Right renal pelvis (tissue), 4 donors: Measurements from ENCODE around the gene STIP1. TPM values are rescaled to one million over a fixed set of nuclear protein-coding genes. Genes with fewer than 3 reads are reported as not detected.

Experiments
- DNase-seq, 4 donors: peaks; one replicate each; pipeline ENCODE4 v3.0.0-alpha.2; 2013; ENCODE audit warnings: low read depth in 4 of 4, low spot score in 3 of 4, missing footprints in 1 of 4
- polyA plus RNA-seq, 4 donors: library from polyadenylated mRNA; unstranded; fragments of 120-200 nt; gene quantifications; one replicate each; pipeline ENCODE4 v1.2.1, GENCODE V29; 2013; ENCODE audit not compliant: insufficient read length in 4 of 4

STIP1 gene
- polyA plus RNA-seq, 4 donors = 188 to 239 (median 197) TPM

DNA sequence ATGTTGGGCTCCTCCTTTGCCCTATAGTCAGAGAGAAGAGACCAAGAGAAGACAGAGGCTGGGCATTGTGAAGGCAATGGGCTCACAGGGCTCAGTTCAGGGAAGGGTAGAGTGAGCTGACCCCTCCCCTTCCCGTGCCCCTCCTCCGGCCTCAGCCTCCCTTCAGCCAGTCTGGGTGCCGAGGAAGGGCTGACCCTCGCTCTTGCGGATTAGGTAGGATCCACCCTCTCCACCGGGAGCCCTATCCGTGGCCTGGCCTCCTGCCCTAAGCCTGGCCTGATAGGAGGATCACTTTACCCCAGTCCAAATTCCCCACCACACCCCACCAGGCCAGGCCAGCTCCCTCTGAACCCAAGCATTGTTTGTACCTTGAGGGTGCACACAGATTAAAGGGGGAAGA, 62.6 kb downstream of the STIP1 start:
- DNase-seq = no peak

DNA sequence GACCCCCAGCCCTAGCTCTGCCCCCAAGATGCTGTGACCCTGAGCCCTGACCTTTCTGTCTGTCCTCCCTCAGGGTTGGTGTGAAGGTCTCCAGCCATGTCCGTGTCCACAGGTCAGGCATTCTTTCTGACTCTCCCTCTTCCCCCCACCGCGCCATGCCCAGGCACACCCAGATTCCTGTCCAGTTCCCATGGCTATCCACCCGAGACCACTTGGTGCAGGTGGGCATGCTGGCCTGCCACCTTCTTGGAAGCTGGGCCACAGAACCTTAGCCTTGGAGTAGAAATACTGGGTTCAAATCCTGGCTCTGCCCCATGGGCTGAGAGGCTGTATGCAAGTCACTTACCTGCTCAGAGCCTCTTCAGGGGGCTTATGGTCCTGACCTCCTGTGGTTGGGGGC, 63.1 kb downstream of the STIP1 start:
- no peak for DNase-seq

GRCh38 chr11:64249563-64250414, 63.8 kb downstream of the STIP1 start:
- no peak for DNase-seq

DNA sequence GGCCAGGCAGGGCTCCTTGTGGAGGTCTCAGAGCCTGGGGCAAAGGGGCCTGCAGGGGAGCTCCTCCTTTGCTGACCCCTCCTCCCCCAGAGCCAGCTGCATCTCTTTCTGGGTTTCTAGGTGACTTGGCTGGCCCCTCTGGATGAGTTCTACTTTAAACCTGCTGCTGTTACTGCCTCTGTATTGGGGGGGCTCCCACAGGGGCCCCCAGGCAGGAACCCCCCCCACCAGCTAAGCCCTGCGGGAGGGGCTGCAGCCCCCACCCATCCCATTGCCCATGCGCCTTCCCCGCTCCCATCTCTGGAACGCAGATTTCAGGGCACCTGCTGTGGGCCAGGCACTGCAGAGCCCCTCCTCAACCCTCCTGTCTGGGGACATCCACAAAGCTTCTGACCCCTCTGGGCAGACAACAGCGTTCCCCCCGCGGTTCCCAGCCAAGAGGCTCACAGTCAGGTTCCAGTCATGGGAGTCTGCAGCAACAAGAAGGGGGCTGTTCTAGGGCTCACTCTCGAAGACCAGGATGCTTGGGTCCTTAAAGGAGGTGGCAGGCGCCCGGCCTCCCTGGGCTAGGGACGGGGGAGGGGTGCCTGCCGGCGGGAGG, 64.5 kb downstream of the STIP1 start:
- no peak for DNase-seq

DNA sequence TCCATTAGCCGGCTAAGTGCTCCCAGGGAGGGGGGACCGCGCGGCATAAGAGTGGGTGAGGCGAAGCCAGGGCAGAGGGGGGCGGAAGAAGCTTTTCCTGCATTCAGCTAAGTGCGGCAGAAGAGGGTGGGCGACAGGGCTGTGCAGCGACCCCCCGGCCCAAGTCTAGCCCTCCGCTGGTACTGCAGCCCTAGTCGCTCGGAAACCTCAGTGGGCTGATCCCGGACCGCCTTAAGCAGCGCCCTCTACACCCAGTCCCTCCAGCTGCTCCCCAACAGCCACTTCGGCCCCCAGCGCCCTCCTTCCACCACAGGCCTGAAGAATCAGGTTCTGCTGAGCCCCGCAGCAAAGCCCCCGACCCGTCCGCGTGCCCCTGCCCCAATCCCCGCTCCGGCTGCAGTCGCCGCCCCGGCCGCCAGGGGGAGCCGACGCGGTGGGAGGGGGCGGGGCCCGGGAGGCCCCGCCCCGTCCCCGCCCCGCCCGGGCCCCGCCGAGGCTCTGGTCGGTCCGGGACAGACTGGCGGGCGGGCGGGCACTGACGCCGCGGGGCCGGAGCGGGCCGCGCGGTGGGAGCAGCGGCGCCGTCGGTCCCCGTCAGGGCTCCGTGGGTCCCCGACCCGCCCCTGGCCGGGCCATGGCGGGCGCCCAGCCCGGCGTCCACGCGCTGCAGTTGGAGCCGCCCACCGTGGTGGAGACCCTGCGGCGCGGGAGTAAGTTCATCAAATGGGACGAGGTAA, 65.2 kb downstream of the STIP1 start, which contains the start of gene PLCB3:
Gene PLCB3 (plus strand): TSS at position 515 of the 737 bp plus-strand sequence. CDS start 120 bp downstream, at position 635.
- DNase-seq = no peak

DNA sequence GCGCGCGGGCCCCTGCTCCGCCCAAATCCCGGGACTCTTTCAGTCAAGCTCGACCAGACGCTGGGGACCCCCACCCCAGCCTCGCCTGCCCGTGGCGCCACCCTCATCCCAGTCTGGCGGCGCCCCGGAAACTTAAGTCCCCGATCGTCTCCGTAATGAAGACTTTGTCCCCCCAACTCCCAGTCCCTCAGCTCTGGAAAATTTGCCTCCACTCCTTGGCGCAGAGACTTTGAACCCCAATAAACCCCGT, 65.7 kb downstream of the STIP1 start:
- DNase-seq = no peak

DNA sequence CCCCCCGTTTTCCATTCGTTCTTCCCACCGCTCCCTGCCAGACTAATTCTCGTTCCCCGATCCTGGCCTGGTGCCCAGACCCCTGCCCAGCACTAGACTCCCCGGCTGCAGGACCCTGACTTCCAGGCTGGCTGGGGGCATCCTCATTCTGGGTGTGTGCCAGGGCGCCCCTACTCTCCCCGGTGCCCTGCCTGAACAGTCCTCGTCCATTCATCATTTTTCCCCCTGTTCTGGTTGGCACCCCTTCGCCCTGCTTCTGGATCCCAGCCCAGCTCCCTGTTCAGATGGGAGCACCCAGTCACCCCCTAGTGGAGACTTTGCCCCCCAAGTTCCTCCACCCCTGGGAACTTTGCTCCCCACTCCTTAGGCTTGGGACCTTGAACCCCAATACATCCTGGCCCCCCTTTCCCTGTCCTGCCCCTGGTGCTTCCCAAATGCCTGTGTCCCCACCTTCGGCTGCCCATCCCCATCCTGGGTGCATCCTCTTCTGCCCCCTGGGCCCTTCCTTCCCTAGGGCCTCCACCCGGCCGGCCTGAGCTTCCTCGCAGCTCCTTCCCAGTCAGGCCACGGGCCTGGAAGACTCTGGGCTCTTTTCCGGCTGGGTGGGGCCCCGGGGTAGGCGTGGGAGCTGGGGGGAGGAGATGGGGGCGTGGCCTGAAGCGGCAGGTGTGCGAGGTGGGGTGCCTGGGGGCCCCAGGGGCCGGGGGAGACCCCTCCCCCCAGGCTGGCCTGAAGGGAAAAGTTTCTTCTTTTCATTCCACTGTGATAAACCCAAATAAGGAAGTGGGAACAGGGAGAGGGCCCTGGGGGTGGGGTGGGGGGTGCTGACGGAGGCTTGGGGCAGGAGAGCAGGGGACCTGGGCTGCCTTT, 66.3 kb downstream of the STIP1 start:
- no peak for DNase-seq

DNA sequence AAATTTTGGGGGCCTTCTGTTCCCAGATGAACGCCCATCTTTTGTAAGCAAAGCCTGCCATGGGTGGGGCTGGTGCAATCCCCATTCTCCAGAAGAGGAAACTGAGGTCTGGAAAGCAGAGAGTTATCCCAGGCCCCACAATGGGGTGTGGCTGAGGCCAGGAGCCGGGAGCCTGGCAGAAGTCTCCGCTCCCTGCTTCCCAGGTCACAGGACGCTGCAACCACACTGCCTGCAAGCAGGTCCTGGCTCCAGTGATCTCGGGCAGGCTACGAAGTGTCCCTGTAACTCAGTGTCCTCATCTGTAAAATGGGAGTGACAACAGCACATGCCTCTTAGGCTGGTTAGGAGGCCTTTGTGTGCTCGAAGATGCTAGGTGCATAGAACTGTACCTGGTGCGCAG, 67.1 kb downstream of the STIP1 start:
- DNase-seq = no peak

- no peak for DNase-seq
Observed at GRCh38 chr11:64253481-64253880, 67.5 kb downstream of the STIP1 start.

Other genes with a start within 250 kb of the STIP1 start
- 10 to 100 TPM; 30.3 to 36.5 (median 32.0) TPM for gene NAA40, start 247.2 kb upstream of the STIP1 start, polyA plus RNA-seq
- 100 to 1,000 TPM; 224 to 368 (median 262) TPM for gene COX8A, start 211.6 kb upstream of the STIP1 start, polyA plus RNA-seq
- 100 to 1,000 TPM; 102 to 109 (median 106) TPM for gene OTUB1, start 199.7 kb upstream of the STIP1 start, polyA plus RNA-seq
- 1 to 10 TPM; 2.6 to 4.1 (median 3.1) TPM for gene FLRT1, start 150.2 kb upstream of the STIP1 start, polyA plus RNA-seq
- gene MACROD1, start 20.1 kb upstream of the STIP1 start, polyA plus RNA-seq = 10 to 100 TPM; 13.6 to 18.9 (median 14.1) TPM
- 1 to 10 TPM; 5.0 to 9.2 (median 5.8) TPM for gene FERMT3, start 20.6 kb downstream of the STIP1 start, polyA plus RNA-seq
- gene TRPT1, start 40.0 kb downstream of the STIP1 start, polyA plus RNA-seq = 10 to 100 TPM; 41.9 to 52.0 (median 44.9) TPM
- 10 to 100 TPM; 20.1 to 31.8 (median 22.9) TPM for gene NUDT22, start 40.1 kb downstream of the STIP1 start, polyA plus RNA-seq
- 10 to 100 TPM; 62.1 to 75.6 (median 63.9) TPM for gene DNAJC4, start 44.4 kb downstream of the STIP1 start, polyA plus RNA-seq
- gene VEGFB, start 48.4 kb downstream of the STIP1 start, polyA plus RNA-seq = 10 to 100 TPM; 80.7 to 98.7 (median 93.8) TPM
- gene FKBP2, start 54.9 kb downstream of the STIP1 start, polyA plus RNA-seq = 100 to 1,000 TPM in 1 of 4 donors, 10 to 100 TPM in 3; 76.2 to 109 (median 85.7) TPM
- 10 to 100 TPM; 61.9 to 88.4 (median 74.0) TPM for gene PPP1R14B, start 60.8 kb downstream of the STIP1 start, polyA plus RNA-seq
- gene PLCB3, start 65.4 kb downstream of the STIP1 start, polyA plus RNA-seq = 10 to 100 TPM; 12.2 to 15.1 (median 13.8) TPM
- 10 to 100 TPM; 44.2 to 69.5 (median 49.2) TPM for gene BAD, start 98.5 kb downstream of the STIP1 start, polyA plus RNA-seq
- gene GPR137, start 99.7 kb downstream of the STIP1 start, polyA plus RNA-seq = 10 to 100 TPM; 30.3 to 46.9 (median 35.1) TPM
- gene KCNK4, start 105.1 kb downstream of the STIP1 start, polyA plus RNA-seq = under 1 TPM in 1 of 4 donors, not detected in 3; 0.08 TPM
- under 1 TPM in 1 of 4 donors, not detected in 3; 0.29 TPM for gene CATSPERZ, start 114.2 kb downstream of the STIP1 start, polyA plus RNA-seq
- 10 to 100 TPM; 17.9 to 27.7 (median 18.5) TPM for gene ESRRA, start 119.4 kb downstream of the STIP1 start, polyA plus RNA-seq
- 100 to 1,000 TPM; 214 to 270 (median 239) TPM for gene TRMT112, start 131.4 kb downstream of the STIP1 start, polyA plus RNA-seq
- 100 to 1,000 TPM; 183 to 250 (median 192) TPM for gene PRDX5, start 131.9 kb downstream of the STIP1 start, polyA plus RNA-seq
- gene CCDC88B, start 154.0 kb downstream of the STIP1 start, polyA plus RNA-seq = 1 to 10 TPM; 2.1 to 3.2 (median 2.9) TPM
- gene RPS6KA4, start 173.0 kb downstream of the STIP1 start, polyA plus RNA-seq = 10 to 100 TPM; 10.5 to 15.4 (median 11.5) TPM